ENCODE measurements around the gene GOLGA6C.
"Not testable (repeated sequence)": the region's sequence is repeated elsewhere in the genome, so short reads cannot be mapped to it uniquely, and the experiment has no call there.

GOLGA6C gene

DNA sequence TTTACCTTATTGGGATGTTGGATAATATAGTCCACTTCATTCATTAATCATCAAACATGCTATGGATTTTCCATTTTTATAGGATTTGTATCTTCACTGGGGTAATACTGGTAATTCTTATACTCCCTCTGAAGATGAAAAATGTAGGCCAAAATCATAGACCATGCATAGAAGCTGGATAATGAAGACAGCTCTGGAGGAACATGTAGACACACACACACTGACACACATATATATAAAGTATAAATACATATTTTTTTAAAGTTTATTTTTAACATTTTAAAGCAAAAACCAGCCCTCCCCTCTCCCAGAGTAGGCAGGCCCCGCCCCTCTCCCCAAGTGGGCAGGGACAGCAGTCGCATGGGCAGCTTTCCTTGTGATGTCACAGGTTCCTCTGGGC, at the start of gene GOLGA6C:
TSS of gene GOLGA6C (plus strand) at position 301 of the 400 bp plus-strand sequence. CDS start 265 bp downstream, outside the sequence.
- DNase-seq (ENCODE audit: low read depth) = not testable (repeated sequence)

- DNase-seq (ENCODE audit: low read depth) = no peak
Measured at GRCh38 chr15:75208501-75209288, 49.4 kb upstream of the GOLGA6C start.

DNA sequence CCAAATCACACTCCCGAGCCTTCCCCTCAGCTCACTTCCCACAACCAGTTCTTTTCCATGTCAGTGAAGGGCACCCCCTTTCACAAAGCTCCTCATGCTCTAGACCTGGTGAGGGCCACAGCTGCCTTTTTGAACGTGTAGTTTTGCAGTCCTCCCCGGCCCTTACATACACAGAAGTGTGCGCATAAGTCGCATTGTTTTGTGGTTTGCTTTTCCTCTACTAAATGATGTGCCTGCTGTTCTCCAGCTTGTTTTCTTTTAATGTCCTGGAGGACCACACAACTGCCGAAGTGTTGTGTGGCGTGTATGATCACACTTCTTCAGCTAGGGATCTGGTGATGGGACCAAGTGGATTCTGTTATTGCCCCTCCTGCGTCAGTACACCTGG, 48.9 kb upstream of the GOLGA6C start:
- no peak for DNase-seq (ENCODE audit: low read depth)

- DNase-seq (ENCODE audit: low read depth) = no peak
Measured at GRCh38 chr15:75210811-75211230, 47.3 kb upstream of the GOLGA6C start.

DNA sequence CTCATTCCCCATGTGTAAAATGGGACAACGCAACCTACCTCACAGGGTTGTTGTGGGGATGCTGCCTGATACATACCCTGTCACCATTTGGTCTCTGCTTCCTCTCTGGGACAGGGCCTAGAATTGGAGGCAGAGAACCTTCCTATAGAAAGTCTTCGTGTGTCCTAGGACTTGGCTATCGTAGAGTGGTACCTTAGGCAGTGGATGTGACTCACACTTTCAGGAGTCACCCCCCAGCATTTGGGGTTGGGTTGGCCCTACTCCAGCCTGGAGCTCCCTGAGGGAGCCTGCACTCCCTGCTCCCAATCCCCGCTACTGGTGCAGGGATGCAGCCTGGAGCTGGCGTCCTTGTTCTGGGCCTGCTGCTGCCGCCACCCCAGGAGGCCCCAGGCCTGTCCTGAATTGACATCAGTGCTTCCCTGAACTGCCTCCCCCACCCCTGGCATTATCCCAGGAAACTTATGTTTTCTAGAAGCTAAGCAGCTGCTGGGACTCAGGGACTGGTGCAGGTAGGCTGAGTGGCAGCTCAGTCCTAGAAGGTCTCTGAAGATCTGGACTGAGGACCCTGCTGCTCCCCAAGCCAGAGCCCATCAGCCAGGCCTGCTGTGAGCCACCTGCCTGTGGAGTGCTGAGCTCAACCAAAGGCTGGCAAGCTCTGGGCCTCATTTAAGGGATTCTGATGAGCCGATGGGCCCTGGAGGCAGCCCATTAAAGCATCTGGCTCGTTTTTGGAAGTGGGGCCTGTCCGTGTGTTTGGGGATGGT, 46.5 kb upstream of the GOLGA6C start:
- no peak for DNase-seq (ENCODE audit: low read depth)

DNA sequence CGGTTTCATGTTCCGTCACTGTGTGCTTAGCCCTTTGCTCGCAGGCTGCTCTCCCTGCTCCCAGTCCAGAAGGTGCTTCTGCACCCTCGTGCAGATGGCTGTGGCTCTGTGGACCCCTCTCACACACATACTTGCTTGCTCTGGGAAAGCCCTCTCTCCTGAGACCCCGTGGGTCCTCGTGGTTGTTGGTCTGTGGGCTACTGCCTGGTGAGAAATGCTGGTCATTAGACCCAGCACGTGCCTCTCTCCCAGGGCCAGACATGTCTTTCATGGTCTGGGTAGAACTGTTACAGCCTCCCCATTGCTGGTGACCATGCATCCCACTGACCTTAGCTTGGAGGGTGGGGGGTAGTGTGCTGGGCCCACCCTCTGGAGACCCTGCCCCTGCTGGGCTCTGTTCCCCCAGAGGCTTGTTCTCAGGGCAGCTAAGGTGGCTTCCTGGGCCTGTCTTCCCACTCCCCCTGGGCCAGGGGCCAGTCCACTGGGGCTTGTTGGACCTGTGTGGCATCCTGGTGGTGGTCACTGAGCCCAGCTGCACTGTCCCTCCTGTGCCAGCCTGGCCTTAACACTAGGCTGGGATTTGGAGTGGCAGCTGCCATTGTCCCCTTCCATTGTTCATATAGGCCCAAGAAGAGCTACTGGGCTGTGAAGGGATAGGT, 45.8 kb upstream of the GOLGA6C start:
- no peak for DNase-seq (ENCODE audit: low read depth)

DNA sequence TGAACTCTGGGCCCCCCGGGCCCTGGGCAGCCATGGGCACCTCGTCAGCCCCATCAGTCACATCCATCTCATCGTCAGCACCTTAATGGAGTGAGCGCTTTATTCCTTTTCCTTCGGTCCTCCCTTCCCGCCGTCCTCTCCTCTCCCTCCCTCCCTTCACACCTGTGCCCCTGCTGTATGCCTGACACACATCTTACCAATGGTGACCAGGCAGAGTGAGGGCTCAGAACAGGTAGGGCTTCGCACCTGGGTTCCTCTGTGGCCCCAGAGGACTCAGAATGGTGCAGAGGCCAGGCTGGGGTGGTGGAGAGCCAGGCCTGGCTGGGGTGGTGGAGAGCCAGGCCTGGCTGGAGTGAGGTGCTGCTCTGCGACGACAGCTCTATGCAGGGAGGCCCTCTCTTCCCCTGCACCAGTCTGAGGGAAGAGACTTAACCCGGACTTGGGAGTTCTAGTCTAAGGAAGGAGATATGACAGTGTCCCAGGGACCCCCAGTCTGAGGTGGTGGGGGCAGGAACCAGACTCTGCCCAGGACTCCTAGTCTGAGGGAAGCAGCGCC, 44.8 kb upstream of the GOLGA6C start:
- no peak for DNase-seq (ENCODE audit: low read depth)

DNA sequence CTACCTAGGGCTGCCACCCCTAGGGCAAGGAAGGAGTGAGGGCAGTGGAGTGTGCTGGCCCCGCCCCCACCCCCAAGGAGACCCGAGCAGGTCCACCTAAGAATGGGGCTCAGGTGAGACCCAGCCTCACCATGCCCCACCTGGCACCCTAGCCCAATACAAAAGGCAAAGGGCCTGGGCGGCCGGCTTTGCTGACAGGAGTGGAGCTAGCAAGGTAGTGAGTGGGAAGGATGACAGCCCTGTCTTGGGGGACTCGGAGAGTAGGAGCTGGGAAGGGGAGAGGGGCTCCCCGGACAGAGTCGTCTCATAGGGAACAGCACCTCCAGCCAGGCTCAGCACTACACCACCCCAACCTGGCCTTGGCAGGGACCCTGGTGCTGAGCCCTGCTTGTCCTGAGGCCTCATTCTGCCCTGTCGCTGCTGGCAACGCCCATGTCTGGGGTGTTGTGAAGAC, 44.3 kb upstream of the GOLGA6C start:
- no peak for DNase-seq (ENCODE audit: low read depth)

GRCh38 chr15:75214293-75215096, 43.6 kb upstream of the GOLGA6C start:
- DNase-seq (ENCODE audit: low read depth) = no peak

- DNase-seq (ENCODE audit: low read depth) = no peak
Measured at GRCh38 chr15:75215107-75216004, 42.8 kb upstream of the GOLGA6C start.

DNA sequence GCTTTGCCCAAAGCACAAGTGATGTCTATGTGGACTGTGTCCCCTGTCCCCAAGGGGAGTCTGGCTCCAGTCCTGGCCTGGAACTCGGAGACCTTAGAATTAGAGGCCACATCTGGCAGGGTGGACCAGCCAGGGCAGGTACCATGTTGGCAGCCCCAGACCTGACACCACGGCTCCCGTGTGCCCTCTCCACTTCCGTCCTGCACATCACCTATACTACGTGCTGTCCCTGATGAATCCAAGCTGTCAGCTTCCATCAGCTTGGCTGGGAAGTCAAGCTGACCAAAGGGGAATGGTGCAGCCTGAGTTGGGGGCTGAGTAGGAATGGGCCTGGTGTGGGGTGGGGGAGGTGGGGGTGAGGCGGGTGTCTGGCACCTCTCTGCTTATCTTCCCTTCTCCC, 41.1 kb upstream of the GOLGA6C start:
- DNase-seq (ENCODE audit: low read depth) = no peak

DNA sequence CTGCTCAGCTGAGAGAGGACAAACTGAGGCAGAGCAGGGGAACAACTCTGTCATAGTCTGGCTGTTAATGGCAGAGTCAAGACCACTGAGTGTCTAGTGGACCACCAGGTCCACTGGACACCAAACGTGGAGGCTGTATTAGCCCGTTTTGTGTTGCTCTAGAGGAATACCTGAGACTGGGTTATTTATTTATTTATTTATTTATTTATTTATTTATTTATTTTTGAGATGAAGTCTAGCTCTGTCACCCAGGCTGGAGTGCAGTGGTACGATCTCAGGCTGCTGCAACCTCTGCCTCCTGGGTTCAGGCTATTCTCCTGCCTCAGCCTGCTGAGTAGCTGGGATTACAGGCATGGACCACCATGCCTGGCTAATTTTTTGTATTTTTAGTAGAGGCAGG, 40.6 kb upstream of the GOLGA6C start:
- not testable (repeated sequence) for DNase-seq (ENCODE audit: low read depth)

GRCh38 chr15:75219507-75219929, 38.6 kb upstream of the GOLGA6C start:
- DNase-seq (ENCODE audit: low read depth) = not testable (repeated sequence)

DNA sequence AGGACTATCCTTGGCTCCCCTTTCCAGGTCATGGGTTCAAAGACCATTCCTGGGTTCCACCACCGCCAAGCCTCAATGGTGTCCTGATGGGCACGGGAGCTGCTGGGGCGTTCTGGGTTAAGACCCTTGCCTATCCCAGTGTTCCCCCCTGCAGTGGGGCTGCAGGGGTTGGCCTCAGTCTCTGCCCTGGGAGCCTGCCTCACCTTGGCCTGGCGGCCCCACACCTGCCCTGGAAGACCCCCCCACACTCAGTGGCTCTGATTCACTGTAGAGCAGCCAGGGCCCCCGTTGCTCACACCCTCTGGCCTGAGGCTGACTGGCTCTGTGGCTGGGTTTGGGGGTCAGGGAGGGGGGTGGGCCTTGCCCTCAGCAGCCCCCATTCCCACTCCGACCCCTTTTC, 34.4 kb upstream of the GOLGA6C start:
- no peak for DNase-seq (ENCODE audit: low read depth)

- no peak for DNase-seq (ENCODE audit: low read depth)
Measured at GRCh38 chr15:75224281-75224680, 33.9 kb upstream of the GOLGA6C start.

- DNase-seq (ENCODE audit: low read depth) = not testable (repeated sequence)
Measured at GRCh38 chr15:75225102-75225836, 32.9 kb upstream of the GOLGA6C start.

- no peak for DNase-seq (ENCODE audit: low read depth)
Measured at GRCh38 chr15:75225951-75226732, 32.0 kb upstream of the GOLGA6C start.

- DNase-seq (ENCODE audit: low read depth) = not testable (repeated sequence)
Measured at GRCh38 chr15:75227112-75227511, 31.0 kb upstream of the GOLGA6C start.
